GM21717 (cell line): ENCODE results near the gene AHDC1.
"Not testable (repeated sequence)": the region's sequence is repeated elsewhere in the genome, so short reads cannot be mapped to it uniquely, and the experiment has no call there.

Source experiments
- ATAC-seq: cut with Tn5 transposase; IDR thresholded peaks from one replicate; pipeline ENCODE4 v1.9.1; 2021; ENCODE audit warnings: mild to moderate bottlenecking, moderate library complexity; ENCODE audit not compliant: unreplicated experiment

The AHDC1 gene

DNA sequence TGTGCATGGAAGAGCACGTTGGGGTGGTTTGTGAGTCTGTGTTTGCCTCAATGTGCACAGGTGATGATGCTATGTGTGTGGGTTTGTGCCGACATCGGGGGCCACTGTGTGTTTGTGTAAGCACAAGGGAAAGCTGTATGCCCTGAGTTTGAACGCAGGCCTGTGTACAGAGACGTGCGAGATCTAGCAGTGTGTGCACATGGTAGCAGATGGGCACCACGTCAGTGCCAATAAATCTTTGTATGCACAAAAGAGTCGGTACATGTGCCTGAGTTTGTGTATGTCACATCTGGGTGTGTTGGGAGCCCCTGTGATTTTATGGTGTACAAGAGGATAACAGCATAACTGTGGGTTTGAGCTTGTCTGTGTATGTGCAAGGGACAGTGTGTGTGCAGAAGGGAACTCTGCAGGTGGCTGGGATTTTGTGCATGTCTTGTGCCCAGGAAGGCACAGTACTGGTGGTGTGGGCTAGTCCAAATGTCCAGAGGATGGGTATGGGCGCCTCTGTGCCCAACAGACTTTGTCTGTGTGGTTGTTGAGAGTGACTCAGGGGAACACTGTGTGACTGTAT lies 82.0 kb downstream of the AHDC1 start:
- no peak for ATAC-seq

- ATAC-seq: no peak
Observed at GRCh38 chr1:27521336-27521831, 82.6 kb downstream of the AHDC1 start.

- ATAC-seq: no peak
Observed at GRCh38 chr1:27520651-27521050, 83.3 kb downstream of the AHDC1 start.

DNA sequence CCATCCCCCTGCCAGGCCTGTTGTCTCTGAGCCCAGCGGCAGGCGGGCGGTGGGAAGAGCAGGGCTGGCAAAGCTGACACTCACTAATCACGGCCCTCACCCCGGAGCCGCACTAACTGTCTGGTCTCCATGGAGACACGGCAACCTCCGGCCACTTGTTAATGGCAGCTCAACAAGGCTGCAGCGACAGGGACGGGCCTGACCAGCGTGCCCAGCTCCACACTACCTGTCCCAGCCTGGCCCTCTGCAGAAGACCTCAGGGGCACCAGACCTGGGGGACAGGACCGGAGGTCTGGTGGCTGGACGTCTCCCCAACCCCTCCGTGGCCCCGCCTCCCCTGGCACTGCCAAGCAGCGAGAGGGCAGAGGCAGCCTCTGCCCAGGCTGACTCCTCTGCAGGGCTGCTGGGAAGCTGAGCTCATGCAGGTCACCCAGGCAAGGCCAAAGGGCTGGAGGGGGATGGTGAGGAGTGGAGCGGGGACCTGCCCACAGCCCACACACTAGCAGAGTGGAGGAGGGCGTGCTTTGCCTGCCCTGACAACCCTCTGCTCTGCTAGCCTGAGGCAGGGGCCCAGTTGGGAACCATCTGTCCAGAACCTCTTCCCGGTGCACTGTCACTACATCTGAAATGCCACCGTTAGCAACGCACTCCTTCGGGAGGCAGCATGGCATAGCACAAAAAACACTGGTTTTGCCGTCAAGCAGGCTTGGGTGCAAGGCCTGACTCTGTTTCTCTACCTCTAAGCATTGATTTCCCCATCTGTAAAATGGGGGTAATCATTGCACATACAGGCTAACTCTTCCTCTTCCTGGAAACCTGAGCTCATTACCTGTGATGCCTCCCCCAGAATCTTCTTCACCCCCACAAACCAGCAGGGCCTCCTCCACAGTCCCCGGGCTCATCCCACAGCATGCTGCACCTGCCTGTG lies 84.3 kb downstream of the AHDC1 start:
- no peak for ATAC-seq

DNA sequence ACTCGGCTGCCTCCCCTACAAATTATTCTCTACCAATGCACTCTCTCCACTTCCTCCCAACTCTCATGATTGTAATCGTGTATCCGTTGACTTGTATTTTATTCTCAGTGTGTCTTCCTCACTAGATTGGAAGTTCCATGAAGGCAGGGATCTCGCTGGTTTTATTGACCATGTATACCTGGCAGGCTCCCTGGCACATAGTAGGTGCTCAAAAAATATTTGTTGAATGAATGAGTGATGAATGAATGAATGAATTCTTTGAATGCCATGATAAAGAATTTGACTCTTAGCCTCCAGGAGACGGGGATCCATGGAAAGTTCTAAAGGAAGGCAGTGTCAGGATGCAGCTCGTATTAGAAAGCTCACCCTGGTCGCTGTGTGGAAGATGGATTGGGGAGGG lies 85.1 kb downstream of the AHDC1 start:
- ATAC-seq: no peak

GRCh38 chr1:27517907-27518718 lies 85.8 kb downstream of the AHDC1 start:
- no peak for ATAC-seq

DNA sequence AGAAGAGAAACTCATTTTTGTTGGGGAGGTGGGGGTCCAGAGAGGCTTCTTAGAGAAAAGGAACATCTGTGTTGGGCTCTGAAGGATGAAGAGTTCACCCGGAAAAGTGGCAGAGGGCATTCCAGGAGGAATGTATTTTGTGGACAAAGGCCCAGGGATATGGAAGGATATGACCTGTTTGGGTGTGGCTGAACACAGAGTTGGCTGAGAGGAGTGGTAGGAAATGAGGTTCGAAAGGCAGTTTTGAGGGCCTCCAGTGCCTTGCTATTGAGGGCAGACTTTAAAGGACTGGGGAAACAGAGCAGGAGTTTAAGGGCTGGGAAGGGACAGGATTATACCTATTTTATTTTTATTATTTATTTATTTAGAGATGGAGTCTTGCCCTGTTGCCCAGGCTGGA lies 86.6 kb downstream of the AHDC1 start:
- no peak for ATAC-seq

DNA sequence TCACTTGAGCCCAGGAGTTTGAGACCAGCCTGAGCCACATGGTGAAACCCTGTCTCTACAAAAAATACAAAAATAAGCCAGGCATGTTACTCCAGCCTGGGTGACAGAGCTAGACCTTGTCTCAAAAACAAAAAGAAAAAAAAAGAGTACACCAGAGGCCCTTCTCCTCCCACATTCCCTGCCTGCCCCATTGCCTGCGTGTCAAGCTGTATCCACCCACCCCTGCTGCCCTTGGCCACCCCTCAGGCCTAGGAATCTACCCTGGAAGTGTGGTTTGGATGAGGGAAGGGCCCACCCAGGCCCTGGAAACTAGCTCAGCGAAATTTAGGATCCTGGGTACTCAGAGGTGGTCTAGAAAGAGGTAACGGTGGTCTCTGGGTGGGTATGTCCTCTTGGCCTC lies 88.3 kb downstream of the AHDC1 start:
- ATAC-seq: no peak

- no peak for ATAC-seq
Observed at GRCh38 chr1:27513958-27514357, 90.0 kb downstream of the AHDC1 start.

DNA sequence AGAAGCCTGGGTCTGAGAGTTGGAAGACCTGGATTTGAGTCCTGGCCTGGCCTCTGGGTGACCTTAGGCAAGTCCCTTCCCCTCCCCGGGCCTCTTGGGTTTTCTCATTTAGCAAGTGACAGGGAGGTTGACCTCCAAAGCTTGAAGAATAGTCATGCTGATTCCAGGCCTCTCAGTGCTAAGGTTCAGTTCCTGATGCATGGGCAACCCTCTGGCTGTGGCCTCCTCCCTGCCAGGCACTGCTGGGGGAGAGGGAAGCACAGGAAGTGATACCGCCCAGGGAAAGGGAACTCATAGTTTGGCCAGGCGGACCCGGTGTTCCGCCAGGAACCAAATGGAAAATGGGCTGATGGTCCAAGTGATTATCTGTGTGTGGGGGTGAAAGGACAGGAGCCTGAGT lies 90.4 kb downstream of the AHDC1 start:
- ATAC-seq: no peak

- no peak for ATAC-seq
Observed at GRCh38 chr1:27509127-27510080, 94.5 kb downstream of the AHDC1 start.

DNA sequence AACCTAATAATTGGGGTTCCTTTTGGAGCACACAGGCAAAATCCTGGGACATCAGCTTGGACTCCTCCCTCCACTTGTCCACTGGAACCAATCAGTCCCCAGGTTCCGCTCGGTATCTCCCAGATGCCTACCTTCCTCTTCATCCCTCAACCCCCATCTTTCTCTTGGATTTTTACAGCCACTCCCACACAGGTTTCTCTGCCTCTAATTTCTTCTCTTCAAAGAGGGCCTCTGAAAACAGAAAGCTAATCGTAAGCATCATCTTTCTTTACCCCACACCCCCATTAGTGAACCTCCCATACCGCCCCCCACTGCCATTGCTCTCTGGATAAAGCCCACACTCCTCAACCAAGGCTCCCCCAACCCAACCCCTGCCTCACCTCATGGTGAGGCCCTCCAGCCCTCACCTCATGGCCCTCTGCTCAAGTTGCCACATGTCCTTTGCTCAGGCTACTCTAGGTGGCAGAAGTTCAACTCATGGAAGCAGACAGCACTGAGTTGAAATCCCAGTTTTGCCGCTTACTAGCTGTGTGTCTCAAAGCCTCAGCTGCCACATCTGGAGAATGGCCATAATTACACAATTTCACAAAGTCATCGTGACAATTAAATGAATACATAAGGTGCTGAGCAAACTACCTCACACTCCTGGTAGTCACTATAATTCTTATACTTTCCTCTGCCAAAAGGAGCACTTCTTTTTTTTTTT lies 95.8 kb downstream of the AHDC1 start:
- no peak for ATAC-seq

GRCh38 chr1:27506703-27507102 lies 97.2 kb downstream of the AHDC1 start:
- ATAC-seq: no peak

GRCh38 chr1:27505420-27505680 lies 98.6 kb downstream of the AHDC1 start:
- no peak for ATAC-seq

GRCh38 chr1:27504588-27505419 lies 99.1 kb downstream of the AHDC1 start:
- no peak for ATAC-seq

DNA sequence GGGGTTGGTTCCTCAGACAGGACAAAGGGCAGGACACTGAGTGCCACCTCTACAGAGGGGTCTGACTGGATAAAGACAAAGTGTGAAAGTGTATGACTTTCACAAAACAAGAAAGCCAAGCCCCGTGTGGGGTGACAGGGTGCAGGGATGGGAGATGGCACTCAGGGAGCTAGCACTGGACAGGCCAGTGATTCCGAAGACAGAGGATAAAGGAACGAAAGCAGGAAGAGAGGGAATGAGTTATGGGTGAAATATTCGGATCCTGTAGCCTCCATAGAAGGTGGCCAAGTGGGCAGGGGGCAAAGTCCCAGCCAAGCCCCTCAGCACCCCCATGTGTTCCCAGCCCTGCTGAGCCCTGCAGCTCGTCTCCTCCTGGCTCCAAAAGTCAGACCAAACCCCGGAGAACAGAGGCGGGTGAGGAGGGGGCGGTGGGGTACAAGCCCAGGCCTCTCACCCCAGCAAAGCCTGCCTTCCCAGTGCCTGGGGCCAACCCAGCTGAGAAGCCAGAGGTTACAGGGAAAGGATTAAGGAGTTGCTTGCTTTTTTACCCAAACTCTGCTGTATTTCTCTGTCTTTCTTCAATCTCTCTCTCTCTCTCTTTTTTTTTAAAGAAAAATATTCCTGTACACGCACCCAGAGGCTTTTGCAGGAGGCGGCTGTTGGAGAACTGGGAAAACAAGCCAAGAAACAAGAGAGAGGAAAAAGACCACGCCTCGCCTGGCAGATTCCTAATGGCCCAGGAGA lies 99.9 kb downstream of the AHDC1 start:
- no peak for ATAC-seq

- no peak for ATAC-seq
Observed at GRCh38 chr1:27503033-27503432, 100.9 kb downstream of the AHDC1 start.

- not testable (repeated sequence) for ATAC-seq
Observed at GRCh38 chr1:27501159-27501558, 102.8 kb downstream of the AHDC1 start.
